Measurements from ENCODE around the gene GCNA.

The GCNA gene

DNA sequence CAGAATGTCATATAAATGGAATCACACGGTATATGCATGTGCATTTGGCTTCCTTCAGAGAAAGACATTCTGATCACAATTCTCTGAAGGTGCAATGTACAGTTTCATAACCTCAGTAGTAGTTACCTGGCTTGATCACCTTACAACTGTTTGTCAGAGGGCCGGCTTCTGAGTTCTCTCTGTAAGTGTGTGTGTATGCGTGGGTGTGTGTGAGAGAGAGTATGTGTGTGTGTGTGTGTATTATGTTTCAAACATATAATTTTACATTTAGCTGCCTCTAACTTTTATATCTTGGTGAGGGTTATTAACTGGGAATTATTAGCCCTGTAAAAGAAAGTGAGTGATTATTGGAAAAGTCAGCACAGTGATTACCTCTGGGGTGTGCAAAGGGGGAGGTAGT lies 81.1 kb downstream of the GCNA start:
- Histone ChIP-seq H3K23ac (ENCODE audit: low read length) (no peak overlapping the region), H3K9ac (ENCODE audit: low read length) (no peak overlapping the region), H3K27ac (ENCODE audit: low read depth, low read length) (no peak overlapping the region), H3K4me3 (ENCODE audit: low read depth, low read length) (no peak overlapping the region), H4K12ac (ENCODE audit: low read depth, low read length) (no peak overlapping the region), H3K79me1 (ENCODE audit: low read length) (no peaks in the 10 kb centered on the region), H3K9me3 (ENCODE audit: insufficient read depth, low read depth, low read length) (no peaks in the 10 kb centered on the region), H2AK5ac (ENCODE audit: low read length) (no peak overlapping the region), H3K27me3 (ENCODE audit: insufficient read depth, low read length) (no peaks in the 10 kb centered on the region), H2BK5ac (ENCODE audit: low read depth, low read length, poor library complexity) (no peak overlapping the region), H2BK12ac (ENCODE audit: low read length) (no peak overlapping the region), H2BK120ac (ENCODE audit: insufficient read depth, low read length, poor library complexity) (no peak overlapping the region), H4K8ac (ENCODE audit: low read depth, low read length) (no peak overlapping the region), H3K14ac (ENCODE audit: low read length) (no peak overlapping the region), H3K36me3 (ENCODE audit: control insufficient read depth in 1 of 2, insufficient read depth in 2 of 2, low read length in 2 of 2) (no peaks in the 10 kb centered on the region), H3K4me2 (ENCODE audit: low read length) (no peak overlapping the region), H3K4me1 (ENCODE audit: control insufficient read depth in 1 of 2, insufficient read depth in 2 of 2, low read length in 2 of 2) (no peaks in the 10 kb centered on the region), H3K79me2 (ENCODE audit: control insufficient read depth, insufficient read depth, low read length, poor library complexity) (no peaks in the 10 kb centered on the region), H3K18ac (ENCODE audit: low read length) (no peak overlapping the region), H2AFZ (ENCODE audit: insufficient read depth, low read length, poor library complexity) (no peak overlapping the region), H3K4ac (ENCODE audit: low read depth, low read length) (no peak overlapping the region), H4K91ac (ENCODE audit: low read depth, low read length) (no peak overlapping the region)
- DNase-seq: no peak
- no CpG with 5 or more reads among the region's 3 CpGs for WGBS (ENCODE audit: extremely low coverage, insufficient coverage, insufficient read length)

DNA sequence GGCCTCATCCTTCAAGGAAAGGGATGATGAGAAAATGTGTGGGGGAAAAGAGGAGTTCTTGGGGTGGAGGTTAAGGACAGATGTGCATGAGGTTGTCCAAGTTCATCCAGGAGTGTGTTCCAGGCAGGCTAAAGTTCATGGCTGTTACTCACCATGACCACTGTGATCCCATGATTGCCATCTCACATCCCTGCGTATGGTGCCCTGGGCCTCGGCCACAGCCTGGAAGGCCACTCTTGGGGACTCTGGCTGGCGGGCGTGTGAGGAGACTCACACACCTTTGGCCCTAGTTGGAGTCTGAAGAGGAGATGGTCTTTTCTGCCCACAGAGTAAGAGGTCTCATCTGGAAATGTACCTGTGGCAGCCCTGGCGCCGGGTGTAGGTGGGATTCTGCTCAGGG lies 81.7 kb downstream of the GCNA start:
- no peak overlapping the region for H3K27ac ChIP-seq (ENCODE audit: low read depth, low read length)
- H3K18ac ChIP-seq (ENCODE audit: low read length): no peak overlapping the region
- H3K4me2 ChIP-seq (ENCODE audit: low read length): no peak overlapping the region
- no peak overlapping the region for H3K23ac ChIP-seq (ENCODE audit: low read length)
- no peak overlapping the region for H3K9ac ChIP-seq (ENCODE audit: low read length)
- no peaks in the 10 kb centered on the region for H3K9me3 ChIP-seq (ENCODE audit: insufficient read depth, low read depth, low read length)
- H3K4me3 ChIP-seq (ENCODE audit: low read depth, low read length): no peak overlapping the region
- H2BK12ac ChIP-seq (ENCODE audit: low read length): no peak overlapping the region
- WGBS (ENCODE audit: extremely low coverage, insufficient coverage, insufficient read length): no CpG with 5 or more reads among the region's 6 CpGs
- no peak overlapping the region for H4K12ac ChIP-seq (ENCODE audit: low read depth, low read length)
- no peak overlapping the region for H4K91ac ChIP-seq (ENCODE audit: low read depth, low read length)
- H3K79me2 ChIP-seq (ENCODE audit: control insufficient read depth, insufficient read depth, low read length, poor library complexity): no peaks in the 10 kb centered on the region
- no peak overlapping the region for H2AFZ ChIP-seq (ENCODE audit: insufficient read depth, low read length, poor library complexity)
- no peak overlapping the region for H2BK5ac ChIP-seq (ENCODE audit: low read depth, low read length, poor library complexity)
- no peak overlapping the region for H2AK5ac ChIP-seq (ENCODE audit: low read length)
- H3K36me3 ChIP-seq (ENCODE audit: control insufficient read depth in 1 of 2, insufficient read depth in 2 of 2, low read length in 2 of 2): no peaks in the 10 kb centered on the region
- no peak overlapping the region for H3K14ac ChIP-seq (ENCODE audit: low read length)
- DNase-seq: no peak
- no peaks in the 10 kb centered on the region for H3K27me3 ChIP-seq (ENCODE audit: insufficient read depth, low read length)
- no peaks in the 10 kb centered on the region for H3K4me1 ChIP-seq (ENCODE audit: control insufficient read depth in 1 of 2, insufficient read depth in 2 of 2, low read length in 2 of 2)
- no peaks in the 10 kb centered on the region for H3K79me1 ChIP-seq (ENCODE audit: low read length)
- no peak overlapping the region for H4K8ac ChIP-seq (ENCODE audit: low read depth, low read length)
- H2BK120ac ChIP-seq (ENCODE audit: insufficient read depth, low read length, poor library complexity): no peak overlapping the region
- no peak overlapping the region for H3K4ac ChIP-seq (ENCODE audit: low read depth, low read length)

DNA sequence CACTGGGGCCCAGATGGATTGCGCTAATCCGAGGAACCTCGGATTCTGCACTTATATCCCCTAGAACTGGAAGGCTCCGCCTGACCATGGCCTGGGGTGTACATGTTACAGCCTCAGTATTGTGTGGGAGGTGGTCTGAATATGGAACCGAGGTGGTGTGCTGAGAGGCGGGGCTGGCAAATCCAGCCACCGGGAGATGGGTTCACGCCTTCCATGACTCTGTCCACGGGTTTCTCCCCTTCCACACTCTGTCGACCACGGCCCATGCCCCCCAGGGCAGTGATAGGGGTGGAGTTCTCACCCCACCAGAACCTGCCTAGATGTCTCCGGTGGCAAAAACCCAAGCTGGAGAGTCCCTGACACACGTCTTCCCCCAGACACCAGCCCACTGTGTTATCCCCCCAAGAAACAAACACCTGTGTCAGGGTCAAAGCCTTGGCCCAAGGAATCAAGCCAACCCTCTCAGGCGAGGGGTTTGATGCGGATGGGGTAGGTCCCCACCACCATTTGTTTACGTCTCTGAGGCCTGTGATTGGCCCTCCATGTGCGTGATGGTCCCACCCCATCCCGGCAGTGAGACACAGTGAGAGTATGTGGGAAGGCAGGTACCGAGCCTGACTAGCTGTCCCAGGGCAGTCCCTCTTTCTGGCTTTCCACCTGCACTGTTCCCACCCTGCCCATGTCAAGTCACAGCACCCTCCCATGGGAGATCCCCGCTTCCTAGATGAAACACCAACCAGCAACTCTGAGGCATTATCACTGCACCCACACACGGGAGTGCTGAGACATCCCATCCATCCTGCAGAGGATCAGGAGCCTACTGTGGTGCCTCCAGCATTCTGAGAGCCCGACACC lies 82.6 kb downstream of the GCNA start:
- Histone ChIP-seq H3K27ac (ENCODE audit: low read depth, low read length) (no peak overlapping the region), H3K79me1 (ENCODE audit: low read length) (no peaks in the 10 kb centered on the region), H4K12ac (ENCODE audit: low read depth, low read length) (no peak overlapping the region), H2AK5ac (ENCODE audit: low read length) (no peak overlapping the region), H3K9ac (ENCODE audit: low read length) (no peak overlapping the region), H2BK5ac (ENCODE audit: low read depth, low read length, poor library complexity) (no peak overlapping the region), H3K27me3 (ENCODE audit: insufficient read depth, low read length) (no peaks in the 10 kb centered on the region), H3K36me3 (ENCODE audit: control insufficient read depth in 1 of 2, insufficient read depth in 2 of 2, low read length in 2 of 2) (no peaks in the 10 kb centered on the region), H4K91ac (ENCODE audit: low read depth, low read length) (no peak overlapping the region), H3K9me3 (ENCODE audit: insufficient read depth, low read depth, low read length) (no peaks in the 10 kb centered on the region), H3K4me2 (ENCODE audit: low read length) (no peak overlapping the region), H3K4ac (ENCODE audit: low read depth, low read length) (no peak overlapping the region), H2BK120ac (ENCODE audit: insufficient read depth, low read length, poor library complexity) (no peak overlapping the region), H3K18ac (ENCODE audit: low read length) (no peak overlapping the region), H3K14ac (ENCODE audit: low read length) (no peak overlapping the region), H3K4me3 (ENCODE audit: low read depth, low read length) (no peak overlapping the region), H2BK12ac (ENCODE audit: low read length) (no peak overlapping the region), H3K79me2 (ENCODE audit: control insufficient read depth, insufficient read depth, low read length, poor library complexity) (no peaks in the 10 kb centered on the region), H2AFZ (ENCODE audit: insufficient read depth, low read length, poor library complexity) (no peak overlapping the region), H3K23ac (ENCODE audit: low read length) (no peak overlapping the region), H4K8ac (ENCODE audit: low read depth, low read length) (no peak overlapping the region), H3K4me1 (ENCODE audit: control insufficient read depth in 1 of 2, insufficient read depth in 2 of 2, low read length in 2 of 2) (no peaks in the 10 kb centered on the region)
- WGBS (ENCODE audit: extremely low coverage, insufficient coverage, insufficient read length): no CpG with 5 or more reads among the region's 22 CpGs
- no peak for DNase-seq

DNA sequence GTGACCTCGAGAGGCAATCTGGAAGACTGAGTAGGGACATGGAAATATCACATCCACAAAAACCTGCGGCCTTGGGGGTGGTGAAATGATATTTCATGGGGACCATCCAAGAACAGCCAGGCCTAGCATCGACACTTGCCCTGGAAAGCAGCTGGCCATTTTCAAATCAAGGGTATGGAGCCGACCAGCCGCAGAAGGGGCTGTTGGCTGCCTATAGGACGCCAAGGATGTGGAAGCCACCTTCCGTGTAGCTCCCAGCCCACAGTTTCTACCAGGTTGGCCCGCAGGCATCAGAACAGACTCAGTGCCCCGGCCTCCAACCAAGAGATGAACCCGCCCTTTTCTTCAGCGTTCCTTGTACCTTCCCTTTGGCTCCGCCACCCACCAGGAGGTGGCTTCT lies 83.7 kb downstream of the GCNA start:
- no peak overlapping the region for H3K14ac ChIP-seq (ENCODE audit: low read length)
- DNase-seq: no peak
- no peak overlapping the region for H3K9ac ChIP-seq (ENCODE audit: low read length)
- H3K4me1 ChIP-seq (ENCODE audit: control insufficient read depth in 1 of 2, insufficient read depth in 2 of 2, low read length in 2 of 2): no peaks in the 10 kb centered on the region
- no peaks in the 10 kb centered on the region for H3K36me3 ChIP-seq (ENCODE audit: control insufficient read depth in 1 of 2, insufficient read depth in 2 of 2, low read length in 2 of 2)
- no peak overlapping the region for H4K12ac ChIP-seq (ENCODE audit: low read depth, low read length)
- H2BK12ac ChIP-seq (ENCODE audit: low read length): no peak overlapping the region
- no peak overlapping the region for H2AK5ac ChIP-seq (ENCODE audit: low read length)
- no peak overlapping the region for H3K4me3 ChIP-seq (ENCODE audit: low read depth, low read length)
- no peaks in the 10 kb centered on the region for H3K27me3 ChIP-seq (ENCODE audit: insufficient read depth, low read length)
- H3K4me2 ChIP-seq (ENCODE audit: low read length): no peak overlapping the region
- no peak overlapping the region for H2BK5ac ChIP-seq (ENCODE audit: low read depth, low read length, poor library complexity)
- peaks cover 2% of the 10 kb centered on the region for H3K9me3 ChIP-seq (ENCODE audit: insufficient read depth, low read depth, low read length)
- no peak overlapping the region for H3K23ac ChIP-seq (ENCODE audit: low read length)
- no peak overlapping the region for H4K8ac ChIP-seq (ENCODE audit: low read depth, low read length)
- H2BK120ac ChIP-seq (ENCODE audit: insufficient read depth, low read length, poor library complexity): no peak overlapping the region
- no peak overlapping the region for H4K91ac ChIP-seq (ENCODE audit: low read depth, low read length)
- no peak overlapping the region for H3K4ac ChIP-seq (ENCODE audit: low read depth, low read length)
- H3K79me2 ChIP-seq (ENCODE audit: control insufficient read depth, insufficient read depth, low read length, poor library complexity): no peaks in the 10 kb centered on the region
- no peak overlapping the region for H3K27ac ChIP-seq (ENCODE audit: low read depth, low read length)
- no peak overlapping the region for H2AFZ ChIP-seq (ENCODE audit: insufficient read depth, low read length, poor library complexity)
- H3K79me1 ChIP-seq (ENCODE audit: low read length): no peaks in the 10 kb centered on the region
- no CpG with 5 or more reads among the region's 12 CpGs for WGBS (ENCODE audit: extremely low coverage, insufficient coverage, insufficient read length)
- H3K18ac ChIP-seq (ENCODE audit: low read length): no peak overlapping the region

Measured in trophoblast cell (in vitro differentiated cells and primary cell).